Measurements from ENCODE around the gene VIL1. TPM values are rescaled to one million over a fixed set of nuclear protein-coding genes. Genes with fewer than 3 reads are reported as not detected.

VIL1 gene
- total and polyA plus RNA-seq, 2 of the 13 experiments (the other 11 are each of a cell fraction or from before 2014, with no cell fraction given) = 287 to 301 TPM

- TF ChIP-seq FIP1L1 (IDR thresholded peaks at IDR 0.05; ENCODE audit: borderline replicate concordance, insufficient read depth, low read depth, low read length) = no peak
- no peak for TF ChIP-seq HOXD1 (CRISPR knock-in tag; IDR thresholded peaks at IDR 0.05)
- TF ChIP-seq MYC (CRISPR knock-in tag; IDR thresholded peaks at IDR 0.05; ENCODE audit: borderline replicate concordance) = no peak; the same call in 1 of the 2 replicates
- TF ChIP-seq, protein P1, sequence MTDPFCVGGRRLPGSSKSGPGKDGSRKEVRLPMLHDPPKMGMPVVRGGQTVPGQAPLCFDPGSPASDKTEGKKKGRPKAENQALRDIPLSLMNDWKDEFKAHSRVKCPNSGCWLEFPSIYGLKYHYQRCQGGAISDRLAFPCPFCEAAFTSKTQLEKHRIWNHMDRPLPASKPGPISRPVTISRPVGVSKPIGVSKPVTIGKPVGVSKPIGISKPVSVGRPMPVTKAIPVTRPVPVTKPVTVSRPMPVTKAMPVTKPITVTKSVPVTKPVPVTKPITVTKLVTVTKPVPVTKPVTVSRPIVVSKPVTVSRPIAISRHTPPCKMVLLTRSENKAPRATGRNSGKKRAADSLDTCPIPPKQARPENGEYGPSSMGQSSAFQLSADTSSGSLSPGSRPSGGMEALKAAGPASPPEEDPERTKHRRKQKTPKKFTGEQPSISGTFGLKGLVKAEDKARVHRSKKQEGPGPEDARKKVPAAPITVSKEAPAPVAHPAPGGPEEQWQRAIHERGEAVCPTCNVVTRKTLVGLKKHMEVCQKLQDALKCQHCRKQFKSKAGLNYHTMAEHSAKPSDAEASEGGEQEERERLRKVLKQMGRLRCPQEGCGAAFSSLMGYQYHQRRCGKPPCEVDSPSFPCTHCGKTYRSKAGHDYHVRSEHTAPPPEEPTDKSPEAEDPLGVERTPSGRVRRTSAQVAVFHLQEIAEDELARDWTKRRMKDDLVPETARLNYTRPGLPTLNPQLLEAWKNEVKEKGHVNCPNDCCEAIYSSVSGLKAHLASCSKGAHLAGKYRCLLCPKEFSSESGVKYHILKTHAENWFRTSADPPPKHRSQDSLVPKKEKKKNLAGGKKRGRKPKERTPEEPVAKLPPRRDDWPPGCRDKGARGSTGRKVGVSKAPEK (CRISPR knock-in tag; IDR thresholded peaks at IDR 0.05; ENCODE audit: borderline replicate concordance) = no peak; the same call in 1 of the 2 replicates
- TF ChIP-seq CAMTA2 (CRISPR knock-in tag; IDR thresholded peaks at IDR 0.05; ENCODE audit: borderline replicate concordance) = no peak
- no peak for TF ChIP-seq CBX1 (IDR thresholded peaks at IDR 0.05; ENCODE audit: low read depth)
- peak; percentile 27; the same call in 1 of the 2 replicates for TF ChIP-seq ZNF232 (CRISPR knock-in tag; IDR thresholded peaks at IDR 0.05; ENCODE audit: borderline replicate concordance)
- TF ChIP-seq, protein P2, sequence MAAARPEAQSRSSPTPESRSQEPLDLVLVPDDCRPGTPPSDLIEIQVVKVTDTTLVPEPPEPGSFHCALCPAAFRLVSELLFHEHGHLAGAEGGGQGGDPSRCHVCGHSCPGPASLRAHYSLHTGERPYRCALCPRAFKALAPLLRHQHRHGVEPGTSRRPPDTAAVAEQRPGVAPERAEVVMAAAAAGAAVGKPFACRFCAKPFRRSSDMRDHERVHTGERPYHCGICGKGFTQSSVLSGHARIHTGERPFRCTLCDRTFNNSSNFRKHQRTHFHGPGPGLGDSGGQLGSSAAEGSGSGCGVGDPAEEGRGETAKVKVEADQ (CRISPR knock-in tag; IDR thresholded peaks at IDR 0.05; ENCODE audit: borderline replicate concordance) = peak; percentile 52; the same call in 1 of the 2 replicates
- TF ChIP-seq HES4 (CRISPR knock-in tag; IDR thresholded peaks at IDR 0.05; ENCODE audit: borderline replicate concordance) = 0 out of 2 replicates have a peak, but pooled peaks have one; percentile 54
Measured at GRCh38 chr2:218386505-218387368, 32.2 kb upstream of the VIL1 start (continued).

Measured in HepG2 (cell line).